Kidney epithelial cell (primary cell): ENCODE data around the gene MAP2K6. TPM values are rescaled to one million over a fixed set of nuclear protein-coding genes. Genes with fewer than 3 reads are reported as not detected.

Source experiments
- DNase-seq: peaks from one replicate; pipeline ENCODE4 v3.0.0-alpha.2; 2010; ENCODE audit warnings: low read depth
- H3K27me3 ChIP-seq: 2 replicates; pipeline ENCODE4 v1.6.0; 2011; ENCODE audit warnings: low read length; ENCODE audit not compliant: control insufficient read depth, insufficient read depth
- H3K36me3 ChIP-seq: 2 replicates; pipeline ENCODE4 v1.5.1; 2011; ENCODE audit warnings: low read length; ENCODE audit not compliant: control insufficient read depth, insufficient read depth
- H3K4me3 ChIP-seq: 2 replicates; pipeline ENCODE4 v1.5.1; 2011; ENCODE audit warnings: low read depth, mild to moderate bottlenecking, control low read depth, low read length
- CTCF ChIP-seq: IDR thresholded peaks from 2 replicates; pipeline ENCODE4 v1.5.1; 2011; ENCODE audit warnings: mild to moderate bottlenecking, moderate library complexity, low read length, control low read depth, inconsistent platforms; ENCODE audit not compliant: insufficient read depth, poor library complexity, severe bottlenecking
- total RNA-seq: library from RNA; depleted of rRNA; stranded (reverse); fragments of >200 nt; gene quantifications from 2 replicates; pipeline ENCODE4 v1.2.3, GENCODE V29; 2015

MAP2K6 gene
- total RNA-seq, 1 donor from 2014 or later: 2.2 TPM

GRCh38 chr17:69557339-69557738, 142.8 kb downstream of the MAP2K6 start:
- H3K36me3 ChIP-seq: no peaks in the 10 kb centered on the region
- H3K27me3 ChIP-seq: no peaks in the 10 kb centered on the region
- DNase-seq: no peak
- no peak overlapping the region for H3K4me3 ChIP-seq
- no peak for TF ChIP-seq CTCF

DNA sequence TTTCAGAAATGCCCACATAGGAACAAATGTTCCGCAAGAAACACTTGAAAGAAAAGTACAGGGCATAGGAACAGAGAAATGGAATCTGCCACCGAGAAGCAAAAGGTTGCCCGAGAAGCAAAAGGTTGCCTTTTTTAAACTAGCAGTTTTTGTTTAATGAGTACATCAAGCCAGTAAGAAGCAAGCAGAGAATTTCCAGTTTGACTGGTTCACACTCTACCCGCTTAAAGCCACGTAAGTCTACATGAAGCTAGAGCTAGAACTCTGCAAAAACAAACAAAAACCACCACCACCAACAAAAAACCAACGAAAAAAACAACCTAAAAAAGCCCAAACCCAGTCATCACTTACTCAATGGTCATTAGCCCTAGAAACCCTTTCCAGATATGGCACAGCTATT, 144.3 kb downstream of the MAP2K6 start:
- no peaks in the 10 kb centered on the region for H3K36me3 ChIP-seq
- no peak for DNase-seq
- no peaks in the 10 kb centered on the region for H3K27me3 ChIP-seq
- H3K4me3 ChIP-seq: no peak overlapping the region
- TF ChIP-seq CTCF: no peak

- Histone ChIP-seq H3K36me3 (no peaks in the 10 kb centered on the region), H3K4me3 (no peak overlapping the region), H3K27me3 (no peaks in the 10 kb centered on the region)
- DNase-seq: no peak
- no peak for TF ChIP-seq CTCF
These were observed 146.5 kb downstream of the MAP2K6 start for GRCh38 chr17:69560987-69561441.

DNA sequence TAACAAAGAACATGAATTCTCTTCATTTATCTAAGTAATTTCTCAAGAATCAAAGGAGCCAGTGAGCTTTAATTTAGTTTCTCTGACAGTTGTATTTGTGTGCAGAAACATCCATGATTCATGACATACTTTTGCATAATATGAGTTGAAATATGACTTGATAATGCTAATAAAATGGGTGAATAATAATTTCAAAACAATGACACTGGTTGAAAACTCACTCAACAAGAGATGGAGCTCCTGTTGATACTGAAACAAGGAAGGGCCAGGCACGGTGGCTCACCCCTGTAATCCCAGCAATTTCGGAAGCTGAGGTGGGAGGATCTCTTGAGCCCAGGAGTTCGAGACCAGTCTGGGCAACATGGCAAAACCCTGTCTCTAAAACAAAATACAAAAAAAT, 147.0 kb downstream of the MAP2K6 start:
- no peak for DNase-seq
- Histone ChIP-seq H3K36me3 (no peaks in the 10 kb centered on the region), H3K4me3 (no peak overlapping the region), H3K27me3 (no peaks in the 10 kb centered on the region)
- no peak for TF ChIP-seq CTCF

DNA sequence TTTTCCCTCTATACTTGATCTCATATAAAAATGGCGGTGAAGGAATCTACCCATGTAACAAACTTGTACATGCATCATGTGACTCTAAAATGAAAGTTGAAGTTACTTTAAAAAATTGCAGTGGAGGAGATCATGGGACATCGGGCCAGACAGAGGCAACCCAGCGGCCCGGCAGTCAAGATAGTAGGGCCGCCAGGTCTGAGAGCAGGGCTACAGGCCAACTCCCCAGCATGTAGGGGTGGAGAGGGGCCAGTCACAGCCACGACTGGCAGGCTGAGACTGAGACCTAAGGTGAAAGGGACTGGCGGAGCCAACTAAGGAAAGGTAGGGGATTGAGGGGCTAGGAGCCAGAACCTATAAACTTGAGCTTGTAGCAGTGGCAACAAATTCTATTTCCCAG, 150.9 kb downstream of the MAP2K6 start:
- no peak for DNase-seq
- TF ChIP-seq CTCF: no peak
- Histone ChIP-seq H3K36me3 (no peaks in the 10 kb centered on the region), H3K27me3 (no peaks in the 10 kb centered on the region), H3K4me3 (no peak overlapping the region)

DNA sequence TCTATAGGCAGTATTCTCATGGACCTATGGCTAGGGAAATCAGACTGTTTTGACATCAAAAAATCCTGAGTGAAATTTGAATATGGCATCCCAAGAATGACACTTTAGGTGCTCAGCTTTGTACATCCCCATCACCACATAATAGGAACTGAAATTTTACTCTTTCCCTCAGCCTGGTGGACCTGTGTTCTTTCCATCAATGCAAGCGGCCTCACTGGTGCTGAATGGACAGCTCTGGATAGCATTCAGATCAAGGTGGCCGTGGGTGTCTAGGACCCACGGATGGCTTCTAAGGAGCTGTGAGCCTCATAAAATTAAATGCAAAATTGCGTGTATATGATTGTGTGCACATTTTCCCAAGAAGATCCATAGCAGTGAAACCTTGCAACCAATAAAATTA, 152.6 kb downstream of the MAP2K6 start:
- H3K36me3 ChIP-seq: no peaks in the 10 kb centered on the region
- TF ChIP-seq CTCF: no peak
- no peaks in the 10 kb centered on the region for H3K27me3 ChIP-seq
- H3K4me3 ChIP-seq: no peak overlapping the region
- DNase-seq: no peak
